SJSA1 (cell line): ENCODE measurements around the gene DOCK10. TPM values are rescaled to one million over a fixed set of nuclear protein-coding genes. Genes with fewer than 3 reads are reported as not detected.

Source experiments
- DNase-seq, 2 experiments: peaks; one replicate each; pipeline ENCODE4 v3.0.0-alpha.2; 2015 to 2020; ENCODE audit warnings: low spot score in 2 of 2, low read depth in 1 of 2
- H3K27ac ChIP-seq: fragments of 250-450 bp; sonication (Bioruptor Pico); 2 replicates; pipeline ENCODE4 v1.5.1; 2020; ENCODE audit warnings: mild to moderate bottlenecking, moderate library complexity
- H3K27me3 ChIP-seq: fragments of 250-450 bp; sonication (Bioruptor Pico); replicated peaks from 2 replicates; pipeline ENCODE4 v1.5.1; 2020; ENCODE audit warnings: mild to moderate bottlenecking, moderate library complexity
- H3K36me3 ChIP-seq: fragments of 250-450 bp; sonication (Bioruptor Pico); 2 replicates; pipeline ENCODE4 v1.5.1; 2020; ENCODE audit warnings: mild to moderate bottlenecking
- H3K4me1 ChIP-seq: fragments of 250-450 bp; sonication (Bioruptor Pico); replicated peaks from 2 replicates; pipeline ENCODE4 v1.6.1; 2021; ENCODE audit warnings: mild to moderate bottlenecking
- H3K4me3 ChIP-seq: fragments of 250-450 bp; sonication (Bioruptor Pico); 2 replicates; pipeline ENCODE4 v1.5.1; 2020; ENCODE audit warnings: mild to moderate bottlenecking
- H3K9me3 ChIP-seq: fragments of 250-450 bp; sonication (Bioruptor Pico); replicated peaks from 2 replicates; pipeline ENCODE4 v1.5.1; 2020; ENCODE audit warnings: mild to moderate bottlenecking
- total RNA-seq: library from RNA; depleted of rRNA; stranded (reverse); fragments of >200 nt; shearing (Covaris generic); gene quantifications from 2 replicates; pipeline ENCODE4 v1.2.3, GENCODE V29; 2014

The DOCK10 gene
- total RNA-seq, 1 experiment from 2014 or later, result 32.6 TPM

DNA sequence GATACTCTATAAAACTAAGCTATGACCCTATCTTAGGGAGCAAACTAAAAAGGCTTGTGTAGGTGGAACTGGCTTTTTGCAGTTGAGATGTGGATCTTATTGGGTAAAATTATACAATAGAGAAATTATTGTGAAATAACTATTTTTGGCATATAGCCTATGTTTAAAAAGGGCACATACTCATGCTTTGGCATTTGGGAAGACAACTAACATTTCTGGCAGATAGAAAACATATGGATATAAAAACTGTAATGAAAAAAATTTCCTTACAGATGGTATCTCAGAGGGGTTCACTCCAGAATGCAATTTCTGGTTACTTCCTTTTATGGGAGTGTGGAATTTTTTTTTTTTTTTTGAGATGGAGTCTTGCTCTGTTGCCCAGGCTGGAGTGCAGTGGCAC, 206.0 kb downstream of the DOCK10 start:
- no peak overlapping the region for H3K27ac ChIP-seq
- H3K9me3 ChIP-seq, result no peaks in the 10 kb centered on the region
- no peak for DNase-seq
- peaks cover 15% of the 10 kb centered on the region for H3K4me1 ChIP-seq
- peaks cover 71% of the 10 kb centered on the region for H3K36me3 ChIP-seq
- H3K4me3 ChIP-seq, result no peak overlapping the region
- no peaks in the 10 kb centered on the region for H3K27me3 ChIP-seq

DNA sequence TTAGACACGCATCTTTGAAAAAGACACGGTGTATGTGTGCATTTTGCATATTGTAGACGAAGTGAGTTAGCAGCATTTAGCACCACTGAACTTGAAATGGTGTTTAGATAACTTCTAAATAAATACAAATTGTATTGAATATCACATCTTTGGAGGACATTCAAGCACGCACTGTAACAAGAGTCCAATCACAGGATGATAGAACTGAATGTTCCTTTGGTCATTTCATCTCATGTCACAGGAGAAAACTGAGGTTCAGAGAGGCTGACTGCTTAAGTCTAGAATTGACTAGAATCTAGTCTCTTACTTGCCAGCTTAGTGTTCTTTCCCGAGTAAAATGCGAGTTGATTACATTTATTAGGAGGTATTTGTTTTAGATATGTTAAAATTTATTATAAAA, 206.9 kb downstream of the DOCK10 start:
- Histone ChIP-seq H3K4me3 (no peak overlapping the region), H3K36me3 (peaks cover 67% of the 10 kb centered on the region), H3K9me3 (no peaks in the 10 kb centered on the region), H3K27me3 (no peaks in the 10 kb centered on the region), H3K27ac (no peak overlapping the region), H3K4me1 (peaks cover 15% of the 10 kb centered on the region)
- no peak for DNase-seq

DNA sequence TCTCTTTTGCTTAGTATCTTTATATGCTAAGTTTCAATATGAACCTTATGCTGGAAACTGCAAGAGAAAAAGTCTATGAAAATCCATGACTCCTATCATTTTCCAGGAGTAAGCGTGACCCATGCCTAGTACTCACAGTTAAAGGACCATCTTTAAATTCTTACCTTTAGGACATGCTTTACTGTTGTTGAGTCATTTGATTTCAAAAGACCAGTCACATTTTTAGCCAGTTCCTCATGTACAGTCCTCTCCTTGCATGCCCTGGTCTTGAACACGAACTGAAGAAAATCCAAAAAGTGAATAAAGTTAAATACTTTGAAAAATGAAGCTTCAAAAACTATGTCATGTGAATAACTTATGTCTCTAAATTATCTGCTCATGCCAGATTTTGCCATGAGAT, 208.3 kb downstream of the DOCK10 start:
- Histone ChIP-seq H3K4me3 (no peak overlapping the region), H3K36me3 (peaks cover 67% of the 10 kb centered on the region), H3K27me3 (no peaks in the 10 kb centered on the region), H3K27ac (no peak overlapping the region), H3K4me1 (peaks cover 15% of the 10 kb centered on the region), H3K9me3 (no peaks in the 10 kb centered on the region)
- DNase-seq, result no peak

DNA sequence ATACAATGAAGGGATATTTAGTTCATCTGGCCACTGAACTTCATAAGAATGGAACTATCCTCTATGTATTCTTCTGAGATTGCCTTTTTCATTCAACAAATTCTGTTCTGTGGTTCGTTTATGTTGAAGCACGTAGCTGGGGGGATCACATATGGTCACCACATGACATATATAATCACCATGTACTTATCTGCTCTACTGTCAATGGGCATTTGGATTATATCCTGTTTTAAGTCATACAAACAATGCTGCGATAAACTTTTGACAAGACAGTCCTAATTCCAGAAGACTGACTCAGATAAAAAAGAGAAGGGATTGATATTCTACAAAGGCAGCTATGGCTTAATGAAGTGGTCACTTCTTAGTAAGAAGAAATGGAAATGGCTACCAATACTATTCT, 210.1 kb downstream of the DOCK10 start:
- H3K36me3 ChIP-seq, result peaks cover 72% of the 10 kb centered on the region
- no peak for DNase-seq
- H3K27ac ChIP-seq, result no peak overlapping the region
- no peak overlapping the region for H3K4me3 ChIP-seq
- H3K9me3 ChIP-seq, result no peaks in the 10 kb centered on the region
- peaks cover 3% of the 10 kb centered on the region for H3K4me1 ChIP-seq
- H3K27me3 ChIP-seq, result no peaks in the 10 kb centered on the region

DNA sequence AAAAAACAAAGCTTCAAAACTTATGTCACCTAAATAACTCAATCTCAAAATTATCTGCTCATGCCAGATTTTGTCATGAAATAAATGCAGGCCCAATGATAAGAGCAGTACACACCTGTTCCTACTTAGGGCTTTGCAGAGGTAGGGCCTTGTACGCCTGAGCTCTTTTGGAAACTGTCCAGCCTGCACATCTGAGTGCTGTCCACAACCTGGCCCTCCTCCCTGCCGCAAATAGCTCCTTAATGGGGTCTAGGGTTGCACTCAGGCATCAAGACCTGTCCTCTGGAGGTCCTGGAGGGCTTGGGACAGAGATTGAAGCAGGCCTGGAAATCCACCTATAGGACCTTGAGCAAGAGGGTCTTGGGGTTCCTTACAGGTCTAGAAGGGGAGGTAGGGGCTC, 210.7 kb downstream of the DOCK10 start:
- H3K27ac ChIP-seq, result no peak overlapping the region
- peaks cover 68% of the 10 kb centered on the region for H3K36me3 ChIP-seq
- no peak overlapping the region for H3K4me3 ChIP-seq
- DNase-seq, result no peak
- no peaks in the 10 kb centered on the region for H3K9me3 ChIP-seq
- H3K27me3 ChIP-seq, result no peaks in the 10 kb centered on the region
- no peaks in the 10 kb centered on the region for H3K4me1 ChIP-seq

DNA sequence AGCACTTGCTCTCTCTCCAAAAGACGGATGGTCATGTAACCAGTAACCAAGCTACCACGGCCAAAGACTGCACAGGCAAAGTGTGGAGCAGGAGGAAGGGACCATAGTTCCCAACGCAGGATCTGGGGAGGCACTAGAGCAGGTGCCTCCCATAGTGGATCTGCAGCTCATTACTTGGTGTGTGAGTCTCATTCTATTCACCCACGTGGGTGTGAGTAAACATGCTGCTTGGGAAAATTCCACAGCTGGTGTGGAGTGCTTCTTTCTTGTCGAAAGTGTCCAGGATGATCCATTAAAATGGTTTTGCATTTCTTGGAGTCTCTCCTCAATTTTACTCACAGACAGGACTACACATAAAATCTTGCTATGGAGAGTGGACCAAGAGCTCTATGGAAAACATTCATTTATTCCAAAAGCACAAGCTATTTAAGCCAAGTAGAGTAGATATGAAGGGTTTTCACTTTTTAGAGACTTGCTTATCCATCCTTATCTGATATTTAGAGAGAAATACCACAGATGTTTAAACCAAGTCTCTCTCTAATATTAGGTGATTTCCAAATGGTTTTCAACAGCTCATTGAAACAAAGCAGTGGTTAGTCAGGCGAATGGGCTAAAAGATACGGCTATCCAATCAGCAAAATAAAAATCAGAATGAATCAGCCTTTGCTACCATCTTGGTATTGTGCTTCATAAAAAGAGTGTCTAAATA, 221.8 kb downstream of the DOCK10 start:
- no peak for DNase-seq
- Histone ChIP-seq H3K9me3 (no peaks in the 10 kb centered on the region), H3K27me3 (no peaks in the 10 kb centered on the region), H3K4me3 (no peak overlapping the region), H3K4me1 (peaks cover 31% of the 10 kb centered on the region), H3K27ac (no peak overlapping the region), H3K36me3 (peaks cover 27% of the 10 kb centered on the region)

DNA sequence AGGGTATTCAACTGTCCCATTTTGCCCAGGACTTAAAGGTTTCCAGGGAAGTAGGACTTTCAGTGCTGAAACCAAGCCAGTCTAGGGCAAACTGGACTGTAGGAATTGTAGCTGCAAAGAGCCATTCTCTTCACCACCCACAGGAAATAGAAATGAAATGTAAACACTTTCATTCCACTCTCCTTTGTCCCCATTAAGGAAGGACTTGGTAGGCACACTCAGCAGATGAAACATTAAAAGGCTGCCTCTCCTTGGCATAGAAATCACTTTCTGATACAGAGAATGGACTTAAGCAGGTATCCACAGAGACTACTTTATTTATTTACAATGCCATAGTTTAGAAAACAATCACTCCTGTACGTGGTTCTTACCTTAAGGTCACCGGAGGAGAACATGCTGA, 223.2 kb downstream of the DOCK10 start:
- Histone ChIP-seq H3K27me3 (no peaks in the 10 kb centered on the region), H3K4me3 (no peak overlapping the region), H3K27ac (peak overlapping the region; percentile 37), H3K9me3 (no peaks in the 10 kb centered on the region), H3K36me3 (peaks cover 37% of the 10 kb centered on the region), H3K4me1 (peaks cover 31% of the 10 kb centered on the region)
- DNase-seq, result peak in 1 of 2 experiments; percentile 53

DNA sequence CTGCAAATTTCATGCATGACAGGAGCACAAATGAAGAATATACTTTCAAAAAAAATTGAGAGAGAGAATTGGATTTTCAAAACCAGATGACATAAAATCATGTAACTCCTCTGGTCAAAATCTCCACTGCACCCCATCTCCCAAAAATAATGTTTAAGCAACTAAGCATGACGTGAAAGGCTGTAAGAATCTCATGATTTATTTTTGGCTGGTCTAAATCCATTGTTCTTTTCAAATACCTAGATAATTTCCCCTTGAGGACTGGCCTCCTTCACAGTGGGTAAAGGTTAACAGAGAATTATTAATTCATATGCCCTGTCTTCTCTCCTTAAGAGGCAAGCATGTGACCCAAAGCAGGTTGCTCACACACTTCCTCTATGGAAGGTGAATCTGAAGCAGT, 224.6 kb downstream of the DOCK10 start:
- peak overlapping the region; percentile 74 for H3K27ac ChIP-seq
- no peak for DNase-seq
- H3K4me3 ChIP-seq, result no peak overlapping the region
- H3K27me3 ChIP-seq, result no peaks in the 10 kb centered on the region
- peaks cover 46% of the 10 kb centered on the region for H3K36me3 ChIP-seq
- H3K4me1 ChIP-seq, result peaks cover 31% of the 10 kb centered on the region
- H3K9me3 ChIP-seq, result no peaks in the 10 kb centered on the region

DNA sequence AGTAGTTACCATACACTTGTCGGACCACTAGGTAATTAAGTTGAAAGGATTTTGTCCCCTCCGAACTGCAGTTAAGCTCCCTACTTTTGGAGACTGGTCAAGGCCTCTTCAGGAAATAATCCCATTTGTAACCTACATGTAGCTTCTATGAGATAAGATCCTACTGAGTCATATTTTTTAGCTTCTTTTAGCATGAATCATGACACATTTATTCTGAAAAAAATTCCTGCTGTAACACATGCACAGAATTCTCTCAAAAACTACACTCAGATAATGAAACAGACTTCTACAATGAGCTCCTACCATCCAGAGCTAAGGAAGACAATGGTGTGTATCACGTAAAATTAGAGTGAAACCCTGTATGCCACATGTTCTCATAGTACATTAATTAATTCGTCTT, 225.5 kb downstream of the DOCK10 start:
- H3K9me3 ChIP-seq, result no peaks in the 10 kb centered on the region
- peaks cover 46% of the 10 kb centered on the region for H3K36me3 ChIP-seq
- peak in 1 of 2 experiments; percentile 84 for DNase-seq
- H3K4me3 ChIP-seq, result no peak overlapping the region
- H3K4me1 ChIP-seq, result peaks cover 31% of the 10 kb centered on the region
- H3K27ac ChIP-seq, result peak overlapping the region; percentile 74
- H3K27me3 ChIP-seq, result no peaks in the 10 kb centered on the region

DNA sequence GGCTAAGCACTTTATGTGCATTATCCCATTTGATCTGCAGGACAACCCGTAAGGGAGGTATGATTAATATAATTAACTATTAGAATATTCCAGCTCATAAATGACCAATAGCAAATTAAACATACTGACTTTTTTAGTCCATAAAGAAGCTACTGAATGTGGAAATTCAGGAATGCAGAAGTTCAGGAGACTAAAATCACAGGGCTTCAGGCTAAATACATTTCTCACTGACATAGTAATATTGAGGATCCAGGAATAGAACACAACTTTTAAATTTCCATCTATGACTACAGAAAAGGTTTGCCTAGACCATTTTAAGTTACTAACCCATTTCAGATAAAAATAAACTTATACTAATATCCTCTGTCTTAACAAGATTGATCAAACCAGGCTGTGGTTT, 228.7 kb downstream of the DOCK10 start:
- H3K27me3 ChIP-seq, result no peaks in the 10 kb centered on the region
- H3K4me1 ChIP-seq, result peaks cover 22% of the 10 kb centered on the region
- no peak overlapping the region for H3K4me3 ChIP-seq
- H3K9me3 ChIP-seq, result no peaks in the 10 kb centered on the region
- DNase-seq, result no peak
- peaks cover 38% of the 10 kb centered on the region for H3K36me3 ChIP-seq
- H3K27ac ChIP-seq, result no peak overlapping the region

DNA sequence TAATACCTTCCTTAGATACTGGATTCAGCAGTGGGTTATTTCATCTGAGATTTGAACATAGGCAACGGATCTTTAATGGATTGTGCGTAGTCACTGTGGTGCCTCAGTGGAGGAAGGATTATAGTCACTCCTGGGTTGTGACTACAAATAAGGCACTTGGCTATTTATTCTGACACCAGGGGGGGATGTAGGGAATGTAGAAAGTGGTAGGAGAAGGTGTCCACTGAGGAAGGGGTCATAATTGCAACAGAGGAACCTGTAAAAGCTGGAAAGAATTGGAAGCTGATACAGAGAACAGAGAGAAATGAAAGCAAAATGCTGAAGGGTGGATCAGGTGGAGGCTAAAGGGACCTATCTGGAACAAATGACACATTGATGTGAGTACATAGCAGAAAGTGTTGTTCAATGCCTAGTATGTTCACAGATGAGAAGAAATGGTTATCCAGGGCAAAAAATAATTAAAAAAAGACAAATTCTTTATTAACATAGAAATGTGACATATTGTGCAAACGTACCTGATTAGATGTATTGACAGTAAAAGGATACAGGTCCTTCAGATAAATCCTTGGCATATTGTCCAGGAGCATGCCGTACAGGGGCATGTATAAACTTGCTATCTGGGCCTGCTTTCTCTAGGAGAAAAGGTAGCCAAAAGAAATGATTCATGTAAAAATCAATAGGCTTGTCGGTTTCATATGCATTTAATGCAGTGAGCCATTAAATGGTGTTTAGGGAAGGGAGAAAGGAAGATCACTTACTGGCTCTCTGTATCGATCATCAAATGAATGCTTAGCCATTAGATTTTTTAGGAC, 234.9 kb downstream of the DOCK10 start:
- no peak overlapping the region for H3K4me3 ChIP-seq
- DNase-seq, result no peak
- H3K27me3 ChIP-seq, result no peaks in the 10 kb centered on the region
- H3K4me1 ChIP-seq, result peaks cover 7% of the 10 kb centered on the region
- H3K9me3 ChIP-seq, result no peaks in the 10 kb centered on the region
- H3K27ac ChIP-seq, result no peak overlapping the region
- peaks cover 47% of the 10 kb centered on the region for H3K36me3 ChIP-seq

DNA sequence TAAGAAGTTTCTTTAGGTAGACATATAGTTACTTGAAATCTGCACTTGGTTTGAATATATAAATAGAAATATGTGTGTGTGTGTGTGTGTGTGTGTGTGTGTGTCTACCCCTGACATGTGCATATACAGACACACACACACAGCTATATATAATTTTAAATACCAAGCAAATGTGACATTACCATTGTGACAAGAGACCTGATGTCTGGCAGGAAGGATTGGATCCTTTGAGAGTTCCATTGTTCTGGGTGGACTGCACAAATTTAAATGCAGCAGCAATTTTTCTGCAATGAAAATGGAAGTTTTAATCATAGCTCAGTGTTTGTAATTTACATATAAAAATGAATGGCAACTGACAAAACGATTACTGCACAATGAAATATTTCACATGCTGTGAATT, 238.3 kb downstream of the DOCK10 start:
- DNase-seq, result no peak
- Histone ChIP-seq H3K36me3 (peaks cover 80% of the 10 kb centered on the region), H3K4me1 (peaks cover 10% of the 10 kb centered on the region), H3K9me3 (no peaks in the 10 kb centered on the region), H3K4me3 (no peak overlapping the region), H3K27me3 (no peaks in the 10 kb centered on the region), H3K27ac (no peak overlapping the region)

DNA sequence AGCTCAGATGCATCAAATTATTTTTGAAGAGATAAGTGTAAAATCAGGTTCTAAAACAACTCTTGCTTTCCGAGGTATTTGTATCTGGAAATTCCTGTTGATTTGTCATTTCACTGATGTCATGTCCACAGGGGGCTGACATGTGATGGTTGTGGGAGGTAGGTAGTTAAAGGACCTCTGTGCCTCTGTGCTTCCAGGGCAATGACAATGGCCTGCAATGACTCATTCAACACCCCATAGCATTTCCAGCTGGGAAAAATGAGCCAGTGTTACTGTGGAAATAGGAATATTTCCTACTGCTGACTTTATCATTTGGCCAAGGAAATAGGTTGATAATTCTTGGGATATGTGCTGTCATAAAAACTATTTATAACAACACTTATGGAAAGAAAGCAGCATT, 239.9 kb downstream of the DOCK10 start:
- Histone ChIP-seq H3K4me1 (peaks cover 10% of the 10 kb centered on the region), H3K27ac (peak overlapping the region; percentile 55), H3K27me3 (no peaks in the 10 kb centered on the region), H3K4me3 (no peak overlapping the region), H3K36me3 (peaks cover 82% of the 10 kb centered on the region), H3K9me3 (no peaks in the 10 kb centered on the region)
- DNase-seq, result peak; percentile 49 to 67

DNA sequence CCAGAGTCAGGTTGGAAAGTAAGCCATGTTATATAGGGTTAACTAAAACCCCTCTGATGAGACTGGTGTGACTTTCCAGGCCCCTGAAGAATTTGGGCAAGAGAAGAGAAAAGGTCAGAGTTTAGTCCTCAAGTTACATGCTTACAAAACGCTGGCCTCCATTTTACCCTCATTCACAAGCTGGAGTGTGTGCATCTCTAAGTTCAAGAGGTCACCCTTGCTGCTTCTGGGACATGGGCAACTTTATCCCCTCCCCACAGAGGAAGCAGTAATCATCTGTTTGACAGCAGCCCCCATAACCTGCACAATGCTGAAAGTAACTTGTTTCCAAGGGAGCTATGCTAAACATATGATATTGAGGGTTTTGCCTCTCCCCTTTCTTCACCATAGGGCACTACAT, 240.9 kb downstream of the DOCK10 start:
- Histone ChIP-seq H3K27me3 (no peaks in the 10 kb centered on the region), H3K4me3 (no peak overlapping the region), H3K27ac (no peak overlapping the region), H3K4me1 (peaks cover 10% of the 10 kb centered on the region), H3K9me3 (no peaks in the 10 kb centered on the region), H3K36me3 (peaks cover 83% of the 10 kb centered on the region)
- no peak for DNase-seq
